Measurements from ENCODE around the gene VSIG4.
"Not testable (repeated sequence)": the region's sequence is repeated elsewhere in the genome, so short reads cannot be mapped to it uniquely, and the experiment has no call there.

Gene VSIG4

DNA sequence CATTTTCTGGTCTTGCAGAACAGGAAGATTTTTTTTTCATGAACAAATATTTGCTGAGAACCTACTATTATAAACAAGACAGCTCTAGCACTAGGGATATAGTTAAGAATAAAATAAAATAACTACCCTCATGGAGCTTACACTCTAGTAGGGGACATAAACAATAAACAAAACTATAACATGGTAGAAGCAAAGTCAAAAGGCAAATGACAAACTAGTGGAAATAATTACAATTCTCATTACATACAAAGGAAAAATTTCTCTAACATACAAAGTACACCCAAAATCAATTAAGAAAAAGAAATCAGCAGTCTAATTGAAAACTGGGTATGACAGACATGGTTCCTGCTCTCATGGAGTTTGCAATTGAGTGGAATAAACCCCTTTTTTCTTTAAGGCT is 32.0 kb downstream of the VSIG4 start:
- DNase-seq (ENCODE audit: low spot score) = no peak

DNA sequence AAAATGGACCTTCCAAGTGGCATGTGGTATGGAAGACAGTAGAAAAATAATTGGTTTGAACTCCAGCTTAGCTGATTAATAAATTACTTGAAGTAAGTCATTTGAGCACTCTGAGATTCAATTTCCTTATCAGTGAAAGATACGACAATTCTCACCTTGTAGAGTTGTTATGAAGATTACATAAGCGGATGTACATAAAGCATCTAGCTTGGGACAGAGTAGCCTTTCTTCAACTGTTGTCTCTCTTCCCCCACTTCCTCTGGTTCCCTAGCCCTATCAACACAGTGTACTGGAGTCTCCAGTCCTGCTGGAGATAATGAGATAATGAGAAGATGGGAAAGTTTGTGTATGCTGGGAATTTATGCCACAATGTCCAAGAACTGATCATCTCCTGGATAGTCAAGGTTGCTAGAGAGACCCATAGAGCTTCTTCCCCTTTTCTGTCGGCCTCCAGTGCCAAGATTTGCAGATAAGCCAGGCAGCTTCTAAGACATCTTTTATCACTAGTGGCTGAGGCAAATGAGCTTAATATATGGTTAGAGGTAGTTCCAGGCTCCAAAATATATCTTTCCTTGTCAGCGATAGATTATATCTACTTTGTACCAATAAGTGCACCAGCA is 33.9 kb downstream of the VSIG4 start:
- no peak for DNase-seq (ENCODE audit: low spot score)

DNA sequence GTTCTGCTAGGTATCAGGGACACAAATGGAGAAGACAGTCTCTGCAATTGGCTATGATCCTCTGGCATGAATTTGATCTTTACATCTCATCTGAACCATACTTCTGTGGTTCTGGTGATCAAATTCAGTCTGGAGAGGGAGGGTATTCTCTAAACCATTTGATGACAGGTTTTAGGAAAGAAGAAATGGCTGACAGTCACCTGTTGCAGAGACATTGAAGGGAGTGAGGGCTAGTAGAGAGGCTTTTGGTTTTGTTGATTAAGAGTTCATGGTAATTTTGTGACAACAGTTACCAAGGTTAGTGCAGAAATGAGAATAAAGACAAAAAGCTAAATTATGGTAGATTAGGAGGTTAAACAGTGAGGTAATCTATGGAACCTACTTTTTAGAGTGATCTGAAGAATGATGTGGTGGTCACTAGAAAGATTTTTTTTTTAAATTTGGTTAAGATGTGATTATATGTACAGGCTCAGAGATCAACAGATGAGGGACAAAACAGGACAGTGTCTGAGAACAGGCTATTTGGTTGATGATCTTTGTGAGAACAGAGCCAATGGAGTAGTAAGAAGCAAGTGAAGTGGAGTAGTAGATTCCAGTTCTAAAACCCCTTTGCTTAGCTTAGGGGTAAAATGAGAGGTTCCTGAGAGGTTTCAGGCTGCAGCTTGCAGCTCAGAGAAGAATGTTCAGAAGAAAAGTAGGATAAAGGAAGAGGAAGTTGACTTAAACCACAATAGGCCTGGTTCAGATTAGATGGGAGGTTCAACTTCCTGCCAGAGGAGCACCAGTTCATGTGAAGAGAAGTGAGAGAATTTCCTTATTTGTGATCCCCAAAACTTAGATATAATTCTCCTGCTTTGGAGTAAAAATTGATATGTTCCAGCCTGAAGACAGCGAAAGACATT is 34.7 kb downstream of the VSIG4 start:
- DNase-seq (ENCODE audit: low spot score) = no peak

DNA sequence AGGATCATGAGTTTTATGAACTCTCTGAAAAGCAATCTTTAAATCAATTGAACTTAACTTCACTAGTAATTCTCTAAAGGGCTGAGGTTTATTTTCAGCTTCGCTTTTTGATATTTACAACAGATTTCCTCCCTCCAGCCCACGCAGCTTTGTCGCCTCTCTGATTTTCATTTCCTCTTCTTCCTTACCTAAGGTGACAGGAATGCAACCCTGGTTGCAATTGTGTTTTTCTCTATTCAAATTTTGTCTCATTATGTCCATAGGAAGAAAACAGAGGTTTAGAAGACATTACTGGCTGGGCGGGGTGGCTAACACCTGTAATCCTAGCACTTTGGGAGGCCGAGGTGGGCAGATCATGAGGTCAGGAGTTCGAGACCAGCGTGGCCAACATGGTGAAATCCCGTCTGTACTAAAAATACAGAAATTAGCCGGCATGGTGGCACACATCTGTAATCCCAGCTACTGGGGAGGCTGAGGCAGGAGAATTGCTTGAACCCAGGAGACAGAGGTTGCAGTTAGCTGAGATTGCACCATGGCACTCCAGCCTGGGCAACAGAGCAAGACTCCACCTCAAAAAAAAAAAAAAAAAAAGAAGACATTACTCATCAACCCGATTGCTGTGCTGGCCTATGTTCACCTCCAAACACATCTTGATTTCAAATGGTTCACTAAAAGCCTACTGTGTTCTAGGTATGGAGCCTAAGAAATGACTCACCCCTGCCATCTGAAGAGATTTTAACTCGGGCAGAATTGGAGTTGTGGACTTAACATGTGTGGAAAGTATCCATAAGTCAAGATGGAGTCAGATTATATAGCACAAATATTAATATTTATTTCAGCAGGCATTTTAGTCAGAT is 36.8 kb downstream of the VSIG4 start:
- no peak for DNase-seq (ENCODE audit: low spot score)

DNA sequence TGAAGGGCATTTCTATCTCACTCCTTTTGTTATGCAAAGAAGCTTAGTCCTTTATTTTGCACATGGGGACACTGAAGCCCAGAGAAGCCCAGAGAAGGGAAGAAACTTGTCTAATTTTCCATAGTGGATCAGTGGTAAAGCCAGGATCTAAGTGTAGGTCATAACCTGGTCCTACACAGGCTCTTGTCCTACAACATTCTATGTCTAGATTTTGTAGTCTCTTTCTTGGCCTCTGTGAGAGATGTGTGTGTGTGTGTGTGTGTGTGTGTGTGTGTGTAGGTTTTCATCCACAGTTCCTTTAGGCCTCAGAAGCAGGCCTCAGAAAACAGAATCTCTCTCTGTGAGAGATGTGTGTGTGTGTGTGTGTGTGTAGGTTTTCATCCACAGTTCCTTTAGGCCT is 38.3 kb downstream of the VSIG4 start:
- DNase-seq (ENCODE audit: low spot score) = no peak

DNA sequence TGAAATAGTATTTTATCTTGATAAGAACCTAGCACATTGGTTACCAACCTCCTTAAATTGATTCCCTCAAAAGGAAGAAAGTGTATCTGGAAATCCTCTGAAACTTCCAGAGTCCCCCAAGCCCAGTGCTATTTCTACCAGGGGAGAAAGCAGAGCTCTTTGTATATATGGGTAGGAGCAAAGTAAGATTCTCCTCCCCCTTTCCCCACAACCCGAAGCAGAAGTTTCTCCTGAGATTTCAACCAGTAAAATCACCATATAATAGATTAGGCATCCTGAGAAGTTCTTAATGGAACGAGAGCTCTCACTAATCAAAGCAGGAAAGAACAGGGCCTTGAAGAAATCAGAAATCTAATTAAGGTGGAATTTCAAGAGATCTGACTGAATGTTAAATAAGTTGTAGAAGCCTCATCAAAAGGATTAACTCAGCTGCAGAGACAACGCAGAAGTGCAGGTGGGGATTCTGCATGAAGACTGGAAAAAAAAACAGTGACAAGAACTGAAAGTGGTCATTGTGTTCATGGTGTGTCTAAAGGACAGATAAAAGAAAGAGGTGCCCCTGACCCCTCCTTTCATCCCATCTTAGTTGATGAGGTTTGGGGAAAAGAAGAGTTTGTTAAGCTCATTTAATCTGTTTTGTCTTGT is 39.1 kb downstream of the VSIG4 start:
- DNase-seq (ENCODE audit: low spot score) = no peak

DNA sequence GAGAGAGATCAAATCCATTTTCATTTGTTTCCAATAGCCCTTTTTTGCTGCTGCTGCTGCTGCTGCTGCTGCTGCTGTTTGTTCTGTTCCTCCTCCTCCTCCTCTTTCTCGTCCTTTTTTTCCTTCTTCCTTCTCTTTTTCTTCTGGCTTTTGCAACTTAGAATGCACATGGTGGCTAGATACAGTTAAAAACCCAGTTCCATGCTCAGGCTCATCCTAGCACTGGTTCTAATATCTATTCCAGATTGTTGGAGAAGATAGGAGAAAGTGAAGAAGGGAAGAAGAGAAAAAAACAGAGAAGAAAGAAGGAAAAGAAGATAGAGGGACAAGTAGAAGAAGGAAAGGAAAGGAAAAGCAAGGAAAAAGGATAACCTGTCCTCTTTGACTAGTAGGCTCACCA is 39.7 kb downstream of the VSIG4 start:
- DNase-seq (ENCODE audit: low spot score) = no peak

DNA sequence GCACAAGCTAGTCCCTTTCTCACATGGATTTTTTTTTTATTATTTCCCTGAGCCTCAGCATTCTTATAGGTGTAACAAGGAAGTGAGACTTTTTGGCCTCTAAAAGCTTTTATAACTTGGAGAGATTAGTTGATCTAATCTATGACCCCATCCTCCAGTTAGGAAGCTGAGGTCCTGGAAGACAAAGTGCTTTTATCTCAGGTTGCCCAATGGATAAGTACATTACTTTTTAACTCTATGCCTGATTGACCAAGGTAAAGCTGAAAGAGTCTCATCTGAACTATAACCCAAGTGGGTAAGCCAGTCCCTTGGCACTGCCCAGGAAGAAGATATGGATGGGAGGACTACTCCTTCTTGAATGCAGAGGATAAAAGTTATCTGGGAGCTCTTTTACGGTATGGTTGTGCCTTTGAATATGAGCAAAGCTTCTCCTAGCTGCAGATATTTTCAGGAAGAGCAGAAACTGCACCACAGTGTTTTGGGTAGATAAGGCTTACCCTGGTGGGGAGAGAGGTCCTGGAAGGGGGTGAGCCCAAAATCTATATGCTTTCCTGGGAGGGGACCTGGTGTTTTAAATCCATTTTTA is 40.2 kb downstream of the VSIG4 start:
- no peak for DNase-seq (ENCODE audit: low spot score)

DNA sequence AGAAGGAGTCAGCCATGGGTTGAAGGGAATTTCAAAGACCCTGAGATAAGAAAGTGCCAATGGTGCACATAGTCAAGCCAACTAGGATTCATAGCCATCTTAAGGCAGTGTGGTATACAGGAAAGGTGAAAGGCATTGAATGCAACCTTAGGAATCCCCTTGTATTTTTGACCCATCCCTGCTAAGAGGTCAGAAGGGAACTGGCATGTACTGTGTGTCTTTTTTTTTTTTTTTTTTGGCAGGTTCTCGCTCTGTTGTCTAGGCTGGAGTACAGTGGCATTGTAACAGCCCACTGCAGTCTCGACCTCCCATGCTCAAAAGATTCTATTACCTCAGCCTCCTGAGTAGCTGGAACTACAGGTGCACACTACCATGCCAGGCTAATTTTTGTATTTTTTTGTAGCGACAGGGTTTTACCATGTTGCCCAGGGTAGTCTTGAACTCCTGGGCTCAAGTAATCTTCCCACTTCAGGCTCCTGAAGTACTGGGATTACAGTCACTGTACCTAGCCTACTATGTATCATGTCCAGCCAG is 40.8 kb downstream of the VSIG4 start:
- DNase-seq (ENCODE audit: low spot score) = no peak

DNA sequence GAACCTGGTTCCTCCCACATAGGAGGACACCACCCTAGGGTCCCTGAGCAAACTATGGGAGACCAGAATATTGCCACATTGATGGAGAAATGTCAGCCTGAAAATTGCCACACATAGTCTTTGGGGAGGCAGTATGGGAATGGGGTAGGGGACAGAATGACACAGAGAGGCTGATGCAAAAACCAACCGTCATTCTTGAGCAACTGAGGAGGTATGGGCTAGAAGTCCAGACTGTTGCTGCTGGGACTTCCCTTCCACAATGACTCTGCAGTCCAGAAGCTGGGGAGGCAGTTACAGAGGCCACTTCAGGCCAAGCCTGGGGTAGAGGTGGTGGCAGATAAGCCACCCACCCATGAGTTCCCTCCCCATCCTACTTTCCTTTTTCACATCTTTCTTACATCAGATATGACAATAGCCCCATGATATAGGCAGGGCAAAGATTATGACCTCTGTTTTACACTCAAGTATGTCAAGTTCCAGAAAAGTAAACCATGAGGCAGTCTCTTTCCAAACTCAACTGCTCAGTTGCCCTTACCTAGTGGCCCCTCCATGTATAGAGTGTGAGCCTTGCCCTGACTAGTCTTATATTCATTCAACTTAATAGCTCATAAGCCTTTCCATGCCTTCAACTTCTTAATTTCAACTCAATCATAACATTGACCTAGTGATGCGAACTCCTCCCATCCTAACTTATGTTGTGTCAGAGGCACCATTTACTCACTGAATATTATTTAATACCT is 41.7 kb downstream of the VSIG4 start:
- no peak for DNase-seq (ENCODE audit: low spot score)

DNA sequence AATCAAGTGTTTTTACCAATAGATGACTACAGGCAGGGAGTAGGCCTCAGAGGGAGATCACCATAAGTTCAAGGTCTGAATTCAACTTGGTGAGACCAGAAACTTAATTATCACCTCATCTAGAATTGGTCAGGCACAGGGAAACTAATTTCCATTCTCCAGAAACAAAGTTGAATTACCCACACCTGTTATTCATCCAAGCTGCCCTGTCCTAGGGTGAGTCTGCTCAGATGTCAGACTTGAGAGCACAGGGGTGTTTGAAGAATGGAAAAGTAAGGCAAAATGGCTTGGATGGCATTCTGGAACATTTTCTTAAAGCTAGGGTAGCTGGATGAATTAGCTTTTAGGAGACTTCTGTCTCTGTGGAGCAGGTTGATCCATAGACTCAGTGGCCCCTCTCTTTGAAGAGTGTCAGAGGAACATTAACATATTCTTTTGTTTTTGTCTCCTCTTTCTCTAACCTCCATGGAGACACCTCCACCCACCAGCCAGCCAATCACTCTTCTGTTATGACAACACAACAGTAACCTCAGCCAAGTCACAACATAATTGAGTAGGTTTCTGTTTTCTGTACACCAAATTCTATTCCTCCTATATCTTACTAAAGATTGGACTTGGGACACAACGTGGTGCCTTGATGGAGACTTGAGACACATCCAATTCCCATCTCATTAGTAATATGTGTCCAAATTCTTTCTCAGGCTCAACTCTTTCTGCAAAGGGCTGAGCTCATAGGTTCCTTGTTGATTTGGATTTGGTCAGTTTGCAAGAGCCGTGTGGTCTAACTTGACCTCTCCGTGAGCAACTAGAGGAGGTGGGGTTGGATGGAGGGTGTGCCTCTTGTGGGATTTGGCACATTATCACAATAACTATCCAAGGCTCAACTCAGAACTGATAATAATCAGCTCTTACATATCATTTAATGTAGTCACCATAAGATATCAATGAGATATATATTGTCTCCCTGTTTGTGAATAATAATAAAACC is 45.1 kb downstream of the VSIG4 start:
- DNase-seq (ENCODE audit: low spot score) = no peak

DNA sequence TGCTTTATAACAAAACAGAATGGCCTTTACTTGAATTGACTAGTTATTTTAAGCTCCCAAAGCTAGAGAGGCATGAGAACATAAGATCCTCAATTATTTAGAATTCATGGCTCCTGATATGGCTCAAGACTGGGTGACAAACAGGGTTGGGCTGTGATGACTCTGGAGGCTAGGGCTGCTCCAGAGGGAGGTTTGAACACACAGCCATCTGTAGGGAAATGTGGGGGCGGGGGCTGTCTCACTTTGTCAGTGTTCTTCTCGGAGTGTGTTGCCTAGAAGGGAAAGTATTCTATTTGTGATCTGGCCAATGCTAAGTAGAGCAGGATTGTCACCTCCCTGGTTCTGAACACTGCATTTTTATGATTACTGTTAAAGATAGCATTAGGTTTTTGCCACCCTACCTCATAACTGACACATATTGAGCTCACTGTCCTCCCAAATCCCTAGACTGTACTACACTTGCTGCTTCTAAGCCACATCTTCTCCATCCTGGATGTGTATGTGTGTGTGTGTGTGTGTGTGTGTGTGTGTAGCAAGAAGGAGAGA is 45.9 kb downstream of the VSIG4 start:
- DNase-seq (ENCODE audit: low spot score) = no peak

DNA sequence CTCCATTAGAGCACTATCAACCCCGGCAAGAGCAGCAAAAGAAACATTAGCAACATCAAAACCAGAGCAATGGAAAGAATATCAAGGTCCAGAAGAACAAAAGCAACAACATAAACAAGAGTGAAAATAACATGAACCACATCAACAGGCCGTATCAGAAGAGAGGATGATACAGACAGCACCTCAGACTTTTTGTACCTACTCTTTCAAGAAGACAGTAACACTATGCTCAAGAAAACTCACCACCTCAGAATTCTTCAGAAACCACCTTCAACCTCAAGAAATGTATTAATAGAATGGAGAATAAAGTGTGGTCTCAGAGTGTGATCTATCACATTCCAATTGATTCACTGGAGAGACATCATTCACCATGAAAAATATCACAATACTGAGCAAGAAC is 46.5 kb downstream of the VSIG4 start:
- DNase-seq (ENCODE audit: low spot score) = no peak

DNA sequence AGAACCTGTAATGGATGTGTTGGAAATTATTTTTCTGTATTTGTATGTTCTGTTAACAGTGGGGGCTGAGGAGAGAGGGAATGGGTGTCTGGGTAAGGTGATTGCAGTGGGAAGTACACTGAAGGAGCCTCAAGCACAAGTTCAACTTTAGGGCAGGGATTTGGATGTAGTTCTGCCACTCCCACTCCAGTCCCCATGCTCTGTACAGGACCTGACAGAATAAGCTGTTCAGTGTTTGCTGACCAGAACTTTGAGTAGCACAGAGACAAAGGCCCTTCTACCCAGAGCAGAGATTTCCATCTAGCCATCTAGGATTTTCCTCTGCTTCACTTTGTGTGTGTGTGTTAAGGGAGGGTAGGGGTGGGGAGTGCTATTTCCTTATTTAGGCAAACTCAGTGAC is 49.2 kb downstream of the VSIG4 start:
- DNase-seq (ENCODE audit: low spot score) = no peak

DNA sequence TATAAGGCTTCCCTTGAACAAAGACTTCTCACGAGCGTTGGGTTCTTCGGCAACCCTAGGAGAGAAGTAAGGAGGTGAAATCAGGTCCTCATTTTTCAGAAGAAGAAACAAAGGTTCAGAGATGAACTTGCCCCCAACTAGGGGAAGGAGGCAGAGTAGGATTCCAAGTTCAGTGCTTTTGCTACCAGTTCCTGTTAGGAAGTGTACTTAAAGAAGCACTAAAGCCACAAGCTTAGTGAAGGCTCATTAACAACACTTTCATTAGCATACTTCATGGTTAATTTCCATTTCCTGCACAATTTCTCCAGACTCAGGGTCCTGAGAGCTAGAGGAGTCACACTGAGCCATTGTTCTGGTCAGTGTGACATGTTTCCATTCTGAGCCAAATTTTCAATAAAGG is 52.1 kb downstream of the VSIG4 start:
- DNase-seq (ENCODE audit: low spot score) = no peak

DNA sequence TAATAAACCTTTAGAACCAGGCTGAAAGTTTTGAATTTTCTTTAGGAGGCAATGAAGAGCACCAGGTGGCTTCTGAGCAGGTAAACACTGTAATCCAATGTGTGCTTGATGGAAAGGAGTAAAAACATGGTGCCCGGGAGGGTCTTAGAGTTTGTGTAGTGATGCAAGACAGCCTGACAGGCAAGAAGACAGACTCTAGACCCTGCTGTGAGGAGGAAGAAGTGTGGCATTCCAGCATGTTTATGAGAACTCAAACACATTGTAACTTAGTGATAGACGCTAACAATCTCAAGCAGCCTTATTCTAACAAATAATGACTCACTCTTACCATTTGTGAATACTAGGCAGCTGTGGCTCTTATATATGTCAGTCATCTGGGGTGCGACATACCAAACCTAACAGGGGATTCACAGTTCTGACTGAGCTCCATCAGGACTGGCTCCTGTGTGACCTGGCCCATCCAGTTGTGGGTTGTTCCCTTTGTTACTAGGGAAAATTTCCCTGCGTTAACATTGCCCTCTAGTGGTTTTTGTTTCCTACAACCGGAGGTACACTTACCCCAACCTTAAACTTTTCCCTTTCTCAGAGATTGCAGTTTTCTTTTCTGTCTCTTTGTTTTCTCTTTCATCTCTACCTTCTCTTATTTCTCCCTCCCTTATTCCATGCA is 53.8 kb downstream of the VSIG4 start:
- DNase-seq (ENCODE audit: low spot score) = peak; percentile 45

DNA sequence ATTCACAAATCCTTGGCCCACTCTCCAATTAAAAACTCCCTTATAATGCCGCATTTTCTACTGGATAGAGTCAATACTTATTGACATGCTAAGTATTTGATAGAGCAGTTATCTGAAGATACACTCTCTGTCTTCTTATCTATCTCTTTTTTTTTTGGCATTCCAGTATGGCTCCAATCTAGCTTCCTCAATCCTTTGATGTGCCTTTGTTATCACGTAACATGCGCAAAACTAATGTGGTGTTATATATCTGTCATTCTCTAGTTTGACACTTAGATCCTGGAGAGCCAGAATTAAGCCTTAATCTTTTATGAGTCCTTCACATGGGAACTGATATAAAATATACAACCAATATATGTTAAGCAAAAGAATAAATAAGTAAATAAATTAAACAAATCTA is 54.7 kb downstream of the VSIG4 start:
- DNase-seq (ENCODE audit: low spot score) = no peak

DNA sequence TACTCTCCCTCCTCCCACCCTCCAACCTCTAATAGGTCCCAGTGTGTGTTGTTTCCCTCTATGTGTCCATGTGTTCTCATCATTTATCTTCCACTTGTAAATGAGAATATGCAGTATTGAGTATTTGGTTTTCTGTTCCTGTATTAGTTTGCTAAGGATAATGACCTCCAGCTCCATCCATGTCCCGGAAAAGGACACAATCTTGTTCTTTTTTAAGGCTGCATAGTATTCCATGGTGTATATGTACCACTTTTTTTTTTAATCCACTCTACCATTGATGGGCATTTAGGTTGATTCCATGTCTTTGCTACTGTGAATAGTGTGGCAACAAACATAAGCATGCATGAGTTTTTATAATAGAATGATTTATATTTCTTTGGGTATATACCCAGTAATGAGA is 62.7 kb downstream of the VSIG4 start:
- not testable (repeated sequence) for DNase-seq (ENCODE audit: low spot score)

DNA sequence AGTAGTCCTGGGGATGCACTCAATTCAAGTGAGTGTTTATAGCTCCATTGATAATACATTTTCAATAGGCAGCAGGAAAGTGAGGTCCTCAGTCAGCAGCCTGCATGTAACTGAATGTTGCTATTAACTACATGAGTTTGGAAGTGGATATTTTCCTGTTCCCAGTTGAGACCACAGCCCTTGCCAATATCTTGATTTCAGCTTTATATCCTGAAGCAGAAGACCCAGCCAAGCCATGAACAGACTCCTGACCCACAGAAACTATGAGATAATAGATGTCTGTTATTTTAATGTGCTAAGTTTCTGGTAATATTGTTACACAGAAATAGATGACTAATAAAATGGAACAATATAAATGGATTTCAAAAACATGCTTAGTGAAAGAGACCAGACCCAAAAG is 63.7 kb downstream of the VSIG4 start:
- DNase-seq (ENCODE audit: low spot score) = no peak
